GM19099 (cell line): ENCODE results near the gene CCT3.

Source experiments
- POLR2A ChIP-seq: IDR thresholded peaks from 3 replicates; pipeline ENCODE4 v1.6.1; 2011; ENCODE audit warnings: low read depth; ENCODE audit not compliant: insufficient read length; ENCODE audit errors: extremely low read depth

CCT3 gene

GRCh38 chr1:156303241-156303640, 34.9 kb downstream of the CCT3 start:
- no peak for TF ChIP-seq POLR2A

DNA sequence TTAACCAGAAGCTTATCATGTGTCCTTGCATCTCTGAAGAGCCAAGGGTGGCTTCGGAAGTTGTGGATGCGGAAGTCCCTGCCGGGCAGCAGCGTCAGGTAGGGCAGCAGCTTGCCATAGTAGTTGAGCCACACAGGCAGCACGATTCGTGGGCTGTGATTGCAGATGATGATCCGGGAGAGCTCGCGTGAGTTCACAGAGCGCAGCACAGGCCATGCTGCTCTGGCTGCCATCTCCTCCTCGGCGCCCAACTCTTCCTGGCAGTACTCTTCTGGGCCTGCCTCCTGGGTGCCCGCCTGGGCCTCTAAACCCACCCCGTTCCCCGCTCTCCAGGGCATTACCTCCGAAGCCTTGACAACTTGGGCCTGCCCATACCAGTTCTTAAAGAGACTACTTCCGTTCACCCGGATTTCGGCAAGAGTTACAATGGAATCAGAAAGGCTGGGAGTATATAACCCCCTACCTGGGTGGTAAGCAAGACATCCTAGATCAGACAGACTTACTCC, 39.2 kb downstream of the CCT3 start, which contains the start of gene VHLL:
Gene VHLL, minus strand, starts transcription at position 456 of the 506 bp plus-strand sequence. Its CDS starts 118 bp downstream, at position 338.
- no peak for TF ChIP-seq POLR2A

GRCh38 chr1:156295391-156295947, 42.6 kb downstream of the CCT3 start, which contains the start of gene GLMP:
TSS of gene GLMP (minus strand) at chr1:156295679. CDS start at chr1:156295645, 34 bp downstream.
- peak; percentile 67 for TF ChIP-seq POLR2A

- no peak for TF ChIP-seq POLR2A
Measured at GRCh38 chr1:156293895-156294294, 44.2 kb downstream of the CCT3 start.

- no peak for TF ChIP-seq POLR2A
Measured at GRCh38 chr1:156293098-156293434, 45.0 kb downstream of the CCT3 start.

GRCh38 chr1:156291226-156292061, 46.6 kb downstream of the CCT3 start:
- TF ChIP-seq POLR2A: no peak

- TF ChIP-seq POLR2A: no peak
Measured at GRCh38 chr1:156289857-156290256, 48.2 kb downstream of the CCT3 start.

GRCh38 chr1:156286061-156286460, 52.0 kb downstream of the CCT3 start:
- TF ChIP-seq POLR2A: no peak

GRCh38 chr1:156285437-156285836, 52.7 kb downstream of the CCT3 start:
- TF ChIP-seq POLR2A: no peak

- no peak for TF ChIP-seq POLR2A
Measured at GRCh38 chr1:156284757-156285156, 53.3 kb downstream of the CCT3 start.

- TF ChIP-seq POLR2A: no peak
Measured at GRCh38 chr1:156284112-156284511, 54.0 kb downstream of the CCT3 start, which contains the start of gene TMEM79. TSS of gene TMEM79 (plus strand) at chr1:156284325. CDS start at chr1:156285227, 902 bp downstream.

GRCh38 chr1:156283521-156283920, 54.6 kb downstream of the CCT3 start:
- TF ChIP-seq POLR2A: no peak

GRCh38 chr1:156282479-156283222, 55.4 kb downstream of the CCT3 start, which contains the start of gene SMG5:
TSS of gene SMG5 (minus strand) at chr1:156282825. CDS start at chr1:156282680, 145 bp downstream.
- TF ChIP-seq POLR2A: peak; percentile 99

GRCh38 chr1:156281693-156282478, 56.2 kb downstream of the CCT3 start:
- peak; percentile 37 for TF ChIP-seq POLR2A

GRCh38 chr1:156281281-156281680, 56.8 kb downstream of the CCT3 start:
- no peak for TF ChIP-seq POLR2A

DNA sequence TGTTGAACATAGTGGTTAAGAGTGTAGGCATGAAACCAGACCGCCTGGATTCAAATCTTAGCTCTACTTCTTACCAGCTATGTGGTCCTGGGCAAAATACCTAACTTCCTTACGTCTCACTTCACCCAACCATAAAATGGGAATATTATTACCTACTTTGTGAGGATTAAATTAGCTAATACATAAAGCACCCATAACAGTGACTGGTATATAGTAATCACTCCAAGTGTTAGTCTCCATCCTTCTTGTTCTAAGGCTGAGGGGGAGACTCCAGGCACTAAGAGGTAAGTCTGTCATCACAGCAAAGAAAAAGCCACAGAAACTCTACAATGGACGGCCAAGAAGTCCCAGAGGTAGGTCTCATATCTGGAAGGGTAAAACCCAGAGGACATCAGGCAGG, 58.3 kb downstream of the CCT3 start:
- TF ChIP-seq POLR2A: no peak
